ENCODE results near the gene C6orf132.
A peak's percentile ranks its signal among the peaks of the same experiment; 100 is the strongest.

C6orf132 gene

DNA sequence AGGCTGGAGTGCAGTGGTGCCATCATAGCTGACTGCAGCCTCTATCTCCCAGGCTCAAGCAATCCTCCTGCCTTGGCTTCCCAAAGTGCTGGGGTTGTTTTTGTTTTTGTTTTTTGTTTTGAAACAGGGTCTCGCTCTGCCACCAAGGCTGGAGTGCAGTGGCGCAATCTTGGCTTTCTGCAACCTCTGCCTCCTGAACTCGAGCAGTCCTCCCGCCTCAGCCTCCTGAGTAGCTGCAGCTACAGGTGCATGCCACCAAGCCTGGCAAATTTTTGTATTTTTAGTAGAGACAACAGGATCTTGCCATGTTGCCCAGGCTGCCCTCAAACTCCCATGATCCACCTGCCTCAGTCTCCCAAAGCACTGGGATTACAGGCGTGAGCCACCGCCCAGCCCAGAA is 4.2 kb downstream of the C6orf132 start:
- in situ Hi-C loops (cut with MboI; ENCODE audit: low pct_unique_long_range_greater_than_20kb, low sequenced_read_pairs) = no loop called here
- no peak for DNase-seq

- no peak for DNase-seq
- in situ Hi-C loops (cut with MboI; ENCODE audit: low pct_unique_long_range_greater_than_20kb, low sequenced_read_pairs) = no loop called here
Observed at GRCh38 chr6:42137194-42137753, 5.1 kb downstream of the C6orf132 start.

GRCh38 chr6:42136508-42137193 is 5.8 kb downstream of the C6orf132 start:
- in situ Hi-C loops (cut with MboI; ENCODE audit: low pct_unique_long_range_greater_than_20kb, low sequenced_read_pairs) = no loop called here
- DNase-seq = peak; percentile 27

DNA sequence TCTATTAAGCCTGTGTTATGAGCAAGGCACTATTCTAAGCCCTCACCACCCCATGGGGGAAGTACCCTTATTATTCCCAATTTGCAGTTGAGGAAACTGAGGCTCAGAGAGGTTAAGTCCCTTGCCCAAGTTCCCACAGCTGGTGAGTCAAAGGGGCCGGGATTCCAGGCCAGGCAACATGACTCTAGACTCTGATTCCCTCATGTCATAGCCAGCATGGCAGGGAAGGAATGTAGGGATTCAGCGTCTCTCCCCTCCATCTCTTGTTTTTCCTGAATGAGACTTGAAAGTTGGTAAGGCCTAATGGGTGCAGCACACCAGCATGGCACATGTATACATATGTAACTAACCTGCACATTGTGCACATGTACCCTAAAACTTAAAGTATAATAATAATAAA is 6.7 kb downstream of the C6orf132 start:
- in situ Hi-C loops (cut with MboI; ENCODE audit: low pct_unique_long_range_greater_than_20kb, low sequenced_read_pairs) = no loop called here

GRCh38 chr6:42135161-42135560 is 7.3 kb downstream of the C6orf132 start:
- no peak for DNase-seq
- in situ Hi-C loops (cut with MboI; ENCODE audit: low pct_unique_long_range_greater_than_20kb, low sequenced_read_pairs) = no loop called here

More for the DNA sequence above, 6.7 kb downstream of the C6orf132 start:
- no peak for DNase-seq

DNA sequence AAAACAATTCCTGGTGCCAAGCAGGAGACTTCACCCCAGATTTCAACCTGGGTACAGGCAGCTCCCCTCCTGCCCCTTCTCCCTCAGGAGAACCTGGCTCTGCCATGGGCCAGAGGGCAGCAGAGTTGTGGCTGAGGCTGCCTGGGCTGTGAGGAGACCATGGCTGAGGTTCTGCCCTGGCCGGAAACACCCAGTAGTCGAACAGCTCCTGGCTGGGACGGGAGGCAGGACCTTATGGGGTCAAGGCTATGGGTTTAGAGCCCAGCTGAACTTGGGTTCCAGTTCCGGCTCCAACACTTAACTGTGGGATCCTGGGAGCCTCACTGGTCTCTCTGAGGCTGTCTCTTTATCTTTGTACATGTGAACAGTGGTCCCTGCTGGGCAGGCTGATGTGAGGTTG is 8.5 kb downstream of the C6orf132 start:
- in situ Hi-C loops (cut with MboI; ENCODE audit: low pct_unique_long_range_greater_than_20kb, low sequenced_read_pairs) = no loop called here
- DNase-seq = no peak

GRCh38 chr6:42131531-42131930 is 10.9 kb downstream of the C6orf132 start:
- DNase-seq = no peak
- in situ Hi-C loops (cut with MboI; ENCODE audit: low pct_unique_long_range_greater_than_20kb, low sequenced_read_pairs) = no loop called here

DNA sequence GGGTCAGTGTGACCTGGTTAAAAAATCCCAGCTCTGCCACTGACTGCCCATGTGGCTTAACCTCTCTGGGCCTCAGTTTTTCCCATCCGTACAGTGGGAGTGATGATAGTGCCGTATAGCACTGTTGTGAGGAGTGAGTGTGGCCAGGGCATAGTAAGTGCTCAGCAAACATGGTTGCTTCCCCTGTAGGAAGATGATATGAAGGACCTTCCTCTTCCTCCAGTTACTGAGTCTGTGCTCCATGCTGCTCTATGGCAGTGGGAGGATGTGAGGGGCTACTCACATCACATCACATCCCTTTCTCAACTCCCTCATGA is 13.1 kb downstream of the C6orf132 start:
- no peak for DNase-seq
- in situ Hi-C loops (cut with MboI; ENCODE audit: low pct_unique_long_range_greater_than_20kb, low sequenced_read_pairs) = no loop called here

GRCh38 chr6:42128460-42129359 is 13.7 kb downstream of the C6orf132 start:
- DNase-seq = no peak
- in situ Hi-C loops (cut with MboI; ENCODE audit: low pct_unique_long_range_greater_than_20kb, low sequenced_read_pairs) = no loop called here

DNA sequence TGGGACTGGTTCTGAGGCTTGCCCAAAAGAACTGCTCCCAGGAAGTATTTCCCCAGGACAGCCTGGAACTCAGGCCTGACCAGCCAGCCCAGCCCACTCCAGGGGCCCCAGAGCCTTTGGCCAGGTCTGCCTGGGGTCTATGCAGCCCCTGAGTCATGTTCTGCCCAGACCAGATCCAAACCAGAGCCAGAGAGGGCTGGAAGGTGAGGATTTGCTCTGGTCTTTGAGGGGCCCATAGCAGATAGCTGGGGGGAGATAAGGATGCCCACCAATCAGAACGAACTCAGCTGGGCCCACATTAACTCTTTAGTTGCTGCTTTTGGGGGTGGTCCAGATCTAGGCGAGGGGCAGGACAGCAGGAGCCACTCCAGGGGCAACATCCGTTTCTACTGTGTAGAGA is 16.8 kb downstream of the C6orf132 start:
- in situ Hi-C loops (cut with MboI; ENCODE audit: low pct_unique_long_range_greater_than_20kb, low sequenced_read_pairs) = no loop called here
- no peak for DNase-seq

- in situ Hi-C loops (cut with MboI; ENCODE audit: low pct_unique_long_range_greater_than_20kb, low sequenced_read_pairs) = no loop called here
- DNase-seq = no peak
Observed at GRCh38 chr6:42125231-42125630, 17.2 kb downstream of the C6orf132 start.

GRCh38 chr6:42124223-42124836 is 18.1 kb downstream of the C6orf132 start:
- in situ Hi-C loops (cut with MboI; ENCODE audit: low pct_unique_long_range_greater_than_20kb, low sequenced_read_pairs) = no loop called here
- DNase-seq = no peak

DNA sequence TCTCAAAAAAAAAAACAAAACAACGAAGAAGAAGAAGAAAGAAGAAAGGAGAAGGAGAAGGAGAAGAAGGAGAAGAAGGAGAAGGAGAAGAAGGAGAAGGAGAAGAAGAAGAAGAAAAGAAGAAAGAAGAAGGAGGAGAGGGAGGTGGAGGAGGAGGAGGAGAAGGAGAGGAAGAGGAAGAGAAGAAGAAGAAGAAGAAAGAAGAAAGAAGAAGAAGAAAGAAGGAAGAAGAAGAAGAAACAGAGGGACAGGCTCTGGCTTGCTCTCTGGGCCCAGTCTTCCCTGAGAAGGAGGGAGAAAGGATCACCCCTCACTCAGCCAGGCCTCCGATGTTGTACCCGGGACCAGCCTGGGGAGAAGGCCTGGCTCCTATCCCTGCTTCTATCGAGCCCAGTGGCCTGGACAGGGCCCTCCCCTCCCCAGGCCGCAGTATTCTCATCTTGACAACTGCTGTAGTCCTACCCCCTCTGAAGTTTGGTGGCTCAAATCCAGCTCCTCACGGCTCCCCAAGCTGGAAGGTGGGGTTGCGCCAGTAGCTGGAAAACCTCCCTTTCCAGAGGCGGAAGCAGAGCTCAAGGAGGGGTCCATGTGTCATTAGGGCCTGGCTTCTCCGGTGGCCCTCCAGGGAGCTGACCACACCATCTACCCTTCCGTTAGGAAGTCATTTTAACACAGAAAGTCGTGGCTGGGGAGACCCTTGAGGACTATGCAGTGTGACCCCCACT is 18.9 kb downstream of the C6orf132 start:
- in situ Hi-C loops (cut with MboI; ENCODE audit: low pct_unique_long_range_greater_than_20kb, low sequenced_read_pairs) = no loop called here
- DNase-seq = no peak

DNA sequence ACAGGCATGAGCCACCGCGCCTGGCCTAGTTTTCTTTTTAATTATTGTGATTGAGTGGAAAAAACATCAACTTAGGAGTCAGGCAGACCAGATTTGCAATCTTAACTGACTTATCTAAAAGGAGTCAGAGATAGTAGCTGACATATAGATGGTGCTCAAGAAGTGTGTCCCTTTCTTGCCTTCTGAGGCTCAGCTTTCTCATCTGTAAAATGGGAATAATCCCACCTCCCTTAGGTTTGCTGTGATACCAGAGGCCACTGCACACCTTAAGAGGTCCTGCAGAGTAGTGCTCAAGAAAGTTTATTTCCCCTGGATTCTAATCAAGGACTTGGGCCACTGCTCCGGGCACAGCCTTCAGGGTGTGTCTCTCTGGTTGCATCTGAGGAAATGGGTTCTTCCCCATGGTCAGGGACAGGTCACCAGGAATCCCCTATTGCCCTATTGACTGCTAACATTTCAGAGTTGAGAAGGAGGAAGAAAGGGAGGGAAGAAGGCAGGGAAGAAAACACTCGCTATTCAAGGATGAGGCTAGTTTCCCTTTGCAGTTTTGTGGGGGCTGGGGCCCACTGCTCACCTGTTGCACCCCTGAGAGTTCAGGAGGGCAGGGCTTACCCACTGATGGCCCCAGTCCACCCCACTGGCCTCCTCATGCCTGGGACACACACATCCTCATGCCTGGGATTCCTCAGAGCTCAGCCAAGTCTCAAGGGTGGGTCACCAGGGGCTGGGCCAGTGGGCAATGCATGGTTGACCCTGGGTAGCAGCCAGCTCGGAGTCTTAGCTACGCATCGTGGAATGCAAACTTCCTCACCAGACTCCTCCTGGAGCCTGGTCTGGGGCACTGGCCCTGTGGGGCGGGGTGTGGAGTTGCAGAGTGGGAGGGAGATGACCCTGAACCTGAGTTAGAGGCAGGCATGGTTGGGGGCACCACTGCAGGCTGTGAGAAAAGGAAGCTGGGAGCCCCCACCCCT is 21.2 kb downstream of the C6orf132 start:
- in situ Hi-C loops (cut with MboI; ENCODE audit: low pct_unique_long_range_greater_than_20kb, low sequenced_read_pairs) = no loop called here
- no peak for DNase-seq

- no peak for DNase-seq
- in situ Hi-C loops (cut with MboI; ENCODE audit: low pct_unique_long_range_greater_than_20kb, low sequenced_read_pairs) = no loop called here
Observed at GRCh38 chr6:42118162-42119001, 24.0 kb downstream of the C6orf132 start.

GRCh38 chr6:42117843-42118161 is 24.6 kb downstream of the C6orf132 start:
- in situ Hi-C loops (cut with MboI; ENCODE audit: low pct_unique_long_range_greater_than_20kb, low sequenced_read_pairs) = no loop called here
- no peak for DNase-seq

DNA sequence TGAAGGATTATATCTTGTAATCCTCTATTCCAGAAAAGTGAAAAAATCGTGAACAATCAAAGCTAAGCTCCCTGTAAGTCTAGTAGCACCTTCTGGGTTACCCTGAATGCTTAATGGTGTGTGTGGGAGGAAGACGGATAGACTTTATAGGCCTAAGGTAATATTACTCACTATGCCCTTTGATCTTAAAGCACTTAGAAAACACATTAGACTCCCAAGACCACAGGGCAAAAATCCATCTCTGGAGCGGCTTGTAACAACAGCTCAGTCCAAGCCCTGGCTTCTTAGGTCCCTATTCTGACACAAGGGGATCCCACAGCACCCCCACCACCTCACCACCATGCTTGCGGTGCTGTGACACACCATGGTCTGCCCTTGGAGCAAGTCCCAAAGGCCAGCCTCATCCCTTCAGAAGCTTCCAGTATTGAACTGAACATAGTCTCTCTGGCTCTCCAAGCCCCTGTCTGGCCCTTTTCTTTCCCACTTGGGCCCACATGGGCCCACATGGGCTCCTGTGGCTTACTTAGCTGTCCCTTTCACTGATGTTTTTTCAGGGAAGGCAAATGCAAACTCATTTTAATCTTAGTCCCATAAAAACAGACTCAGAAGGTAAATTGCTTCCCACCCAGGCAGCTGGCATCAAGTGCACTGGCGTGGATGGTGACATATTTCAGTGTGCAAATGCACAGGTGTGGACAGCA is 28.3 kb downstream of the C6orf132 start:
- no peak for DNase-seq
- in situ Hi-C loops (cut with MboI; ENCODE audit: low pct_unique_long_range_greater_than_20kb, low sequenced_read_pairs) = no loop called here

All from KBM-7 (cell line).